ENCODE measurements around the gene STPG4.

Gene STPG4, protein sequence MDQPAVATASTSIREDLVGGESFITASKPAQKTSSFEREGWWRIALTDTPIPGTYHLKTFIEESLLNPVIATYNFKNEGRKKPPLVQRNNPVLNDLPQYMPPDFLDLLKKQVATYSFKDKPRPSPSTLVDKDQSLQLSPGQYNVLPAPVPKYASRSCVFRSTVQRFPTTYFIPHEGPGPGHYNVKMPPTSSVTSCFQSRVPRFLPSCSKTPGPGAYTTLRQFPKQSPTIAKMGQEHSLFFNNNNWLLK

DNA sequence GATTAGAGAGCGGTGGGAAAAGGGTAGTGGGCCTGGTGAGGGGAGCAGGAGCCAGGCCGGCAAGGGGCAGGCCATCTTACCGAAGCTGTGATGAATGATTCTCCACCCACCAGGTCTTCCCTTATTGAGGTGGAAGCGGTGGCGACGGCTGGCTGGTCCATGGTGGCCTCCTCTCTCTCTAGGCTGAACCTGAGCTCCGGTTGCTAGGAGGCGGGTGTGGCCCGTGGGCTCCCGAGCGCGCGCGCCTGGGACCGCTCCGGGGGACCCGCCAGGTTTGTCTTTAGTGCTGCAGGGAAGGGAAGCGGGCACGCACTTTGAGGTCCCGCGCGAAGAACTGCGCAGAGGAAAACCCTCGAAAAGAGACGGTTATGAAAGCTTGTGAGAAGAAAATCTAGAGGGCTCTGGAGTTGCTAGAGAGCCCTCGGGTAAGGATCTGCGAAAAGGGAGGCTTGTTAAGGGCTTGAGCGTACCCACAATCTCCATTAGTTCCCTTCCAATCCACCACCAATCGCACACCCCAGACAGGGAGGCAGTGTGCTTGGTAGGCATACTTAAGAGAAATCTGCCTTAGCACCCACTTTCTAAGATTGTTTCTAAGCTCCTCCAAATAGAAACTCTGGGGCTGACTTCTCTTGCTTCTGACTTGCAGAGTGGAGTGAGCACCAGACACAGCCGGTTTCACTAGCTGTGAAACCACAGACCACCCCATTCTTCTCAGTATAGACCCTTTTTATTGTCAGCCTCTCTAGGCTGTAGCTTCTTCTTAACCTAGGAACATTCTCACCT is at the start of gene STPG4:
TSS of gene STPG4 (minus strand) at position 218 of the 786 bp plus-strand sequence. CDS start at position 161, 57 bp downstream.
- in situ Hi-C loops (cut with MboI; ENCODE audit: low pct_unique_long_range_greater_than_20kb, low sequenced_read_pairs, unreplicated experiment) = no loop called here
- TF ChIP-seq, protein P1, sequence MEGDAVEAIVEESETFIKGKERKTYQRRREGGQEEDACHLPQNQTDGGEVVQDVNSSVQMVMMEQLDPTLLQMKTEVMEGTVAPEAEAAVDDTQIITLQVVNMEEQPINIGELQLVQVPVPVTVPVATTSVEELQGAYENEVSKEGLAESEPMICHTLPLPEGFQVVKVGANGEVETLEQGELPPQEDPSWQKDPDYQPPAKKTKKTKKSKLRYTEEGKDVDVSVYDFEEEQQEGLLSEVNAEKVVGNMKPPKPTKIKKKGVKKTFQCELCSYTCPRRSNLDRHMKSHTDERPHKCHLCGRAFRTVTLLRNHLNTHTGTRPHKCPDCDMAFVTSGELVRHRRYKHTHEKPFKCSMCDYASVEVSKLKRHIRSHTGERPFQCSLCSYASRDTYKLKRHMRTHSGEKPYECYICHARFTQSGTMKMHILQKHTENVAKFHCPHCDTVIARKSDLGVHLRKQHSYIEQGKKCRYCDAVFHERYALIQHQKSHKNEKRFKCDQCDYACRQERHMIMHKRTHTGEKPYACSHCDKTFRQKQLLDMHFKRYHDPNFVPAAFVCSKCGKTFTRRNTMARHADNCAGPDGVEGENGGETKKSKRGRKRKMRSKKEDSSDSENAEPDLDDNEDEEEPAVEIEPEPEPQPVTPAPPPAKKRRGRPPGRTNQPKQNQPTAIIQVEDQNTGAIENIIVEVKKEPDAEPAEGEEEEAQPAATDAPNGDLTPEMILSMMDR (IDR thresholded peaks at IDR 0.05; ENCODE audit: extremely low read depth, insufficient read depth, missing control alignments) = no peak
- DNase-seq (ENCODE audit: low spot score) = peak; percentile 30

GRCh38 chr2:47204691-47205090 is 49.6 kb upstream of the STPG4 start:
- DNase-seq (ENCODE audit: low spot score) = no peak
- TF ChIP-seq, protein P1 (IDR thresholded peaks at IDR 0.05; ENCODE audit: extremely low read depth, insufficient read depth, missing control alignments) = no peak
- in situ Hi-C loops (cut with MboI; ENCODE audit: low pct_unique_long_range_greater_than_20kb, low sequenced_read_pairs, unreplicated experiment) = no loop called here

- no peak for DNase-seq (ENCODE audit: low spot score)
- in situ Hi-C loops (cut with MboI; ENCODE audit: low pct_unique_long_range_greater_than_20kb, low sequenced_read_pairs, unreplicated experiment) = no loop called here
- TF ChIP-seq, protein P1 (IDR thresholded peaks at IDR 0.05; ENCODE audit: extremely low read depth, insufficient read depth, missing control alignments) = no peak
These were observed 48.9 kb upstream of the STPG4 start for GRCh38 chr2:47203995-47204394.

- DNase-seq (ENCODE audit: low spot score) = no peak
- in situ Hi-C loops (cut with MboI; ENCODE audit: low pct_unique_long_range_greater_than_20kb, low sequenced_read_pairs, unreplicated experiment) = no loop called here
- TF ChIP-seq, protein P1 (IDR thresholded peaks at IDR 0.05; ENCODE audit: extremely low read depth, insufficient read depth, missing control alignments) = no peak
These were observed 46.1 kb upstream of the STPG4 start for GRCh38 chr2:47201224-47201623.

GRCh38 chr2:47198985-47199451 is 43.9 kb upstream of the STPG4 start:
- no peak for DNase-seq (ENCODE audit: low spot score)
- in situ Hi-C loops (cut with MboI; ENCODE audit: low pct_unique_long_range_greater_than_20kb, low sequenced_read_pairs, unreplicated experiment) = no loop called here

GRCh38 chr2:47196499-47196898 is 41.4 kb upstream of the STPG4 start:
- TF ChIP-seq, protein P1 (IDR thresholded peaks at IDR 0.05; ENCODE audit: extremely low read depth, insufficient read depth, missing control alignments) = no peak
- in situ Hi-C loops (cut with MboI; ENCODE audit: low pct_unique_long_range_greater_than_20kb, low sequenced_read_pairs, unreplicated experiment) = no loop called here
- no peak for DNase-seq (ENCODE audit: low spot score)

More at GRCh38 chr2:47198985-47199451, 43.9 kb upstream of the STPG4 start:
- TF ChIP-seq, protein P1 (IDR thresholded peaks at IDR 0.05; ENCODE audit: extremely low read depth, insufficient read depth, missing control alignments) = no peak
